GM23338 (cell line): ENCODE data around the gene S100A12. TPM values are rescaled to one million over a fixed set of nuclear protein-coding genes. Genes with fewer than 3 reads are reported as not detected.

ENCODE experiments used
- ATAC-seq: fragments of 200-7000 bp; cut with Tn5 transposase; 3 replicates; pipeline ENCODE4 v1.9.1; 2020
- DNase-seq: peaks from one replicate; pipeline ENCODE4 v3.0.0-alpha.2; 2015; ENCODE audit warnings: low spot score
- H2AFZ ChIP-seq: fragments of 200-600 bp; sonication (generic); 2 replicates; pipeline ENCODE4 v1.8.0; 2016; ENCODE audit warnings: antibody characterized with exemption, mild to moderate bottlenecking, moderate library complexity
- H3F3A ChIP-seq: fragments of 200-600 bp; sonication (generic); replicated peaks from 2 replicates; pipeline ENCODE4 v1.8.0; 2017; ENCODE audit warnings: antibody characterized with exemption, mixed run types, low read depth
- H3K27ac ChIP-seq: fragments of 200-600 bp; sonication (generic); 2 replicates; pipeline ENCODE4 v1.6.1; 2016; ENCODE audit warnings: low read depth
- H3K27me3 ChIP-seq: fragments of 200-600 bp; sonication (generic); 2 replicates; pipeline ENCODE4 v1.8.0; 2016; ENCODE audit warnings: mild to moderate bottlenecking, mixed run types, moderate library complexity; ENCODE audit not compliant: insufficient read depth
- H3K36me3 ChIP-seq: fragments of 200-600 bp; sonication (generic); 2 replicates; pipeline ENCODE4 v1.8.0; 2016; ENCODE audit warnings: mild to moderate bottlenecking; ENCODE audit not compliant: insufficient read depth
- H3K4me1 ChIP-seq: fragments of 200-600 bp; sonication (generic); 2 replicates; pipeline ENCODE4 v1.8.0; 2016; ENCODE audit warnings: mild to moderate bottlenecking, moderate library complexity; ENCODE audit not compliant: insufficient read depth
- H3K4me2 ChIP-seq: fragments of 200-600 bp; sonication (generic); 2 replicates; pipeline ENCODE4 v1.7.1; 2017; ENCODE audit warnings: mixed run types
- H3K4me3 ChIP-seq: fragments of 200-600 bp; sonication (generic); 2 replicates; pipeline ENCODE4 v1.6.1; 2016; ENCODE audit warnings: mixed run types
- H3K79me2 ChIP-seq: fragments of 200-600 bp; sonication (generic); replicated peaks from 2 replicates; pipeline ENCODE4 v1.8.0; 2017; ENCODE audit warnings: mild to moderate bottlenecking; ENCODE audit not compliant: insufficient read depth
- H3K9me2 ChIP-seq: fragments of 200-600 bp; sonication (generic); 2 replicates; pipeline ENCODE4 v1.8.0; 2017; ENCODE audit not compliant: insufficient read depth
- H4K20me1 ChIP-seq: fragments of 200-600 bp; sonication (generic); replicated peaks from 2 replicates; pipeline ENCODE4 v1.8.0; 2017; ENCODE audit warnings: mild to moderate bottlenecking; ENCODE audit not compliant: insufficient read depth
- H3K27ac Mint-ChIP-seq: 2 replicates; pipeline ENCODE4 v1.8.0; 2020; ENCODE audit warnings: inconsistent platforms, mild to moderate bottlenecking, moderate library complexity, mixed read lengths
- H3K27me3 Mint-ChIP-seq: 3 replicates; pipeline ENCODE4 v1.8.0; 2022; ENCODE audit warnings: low read depth, mild to moderate bottlenecking, moderate library complexity, mixed read lengths, inconsistent platforms; ENCODE audit not compliant: insufficient read depth, poor library complexity
- H3K36me3 Mint-ChIP-seq: 3 replicates; pipeline ENCODE4 v1.8.0; 2021; ENCODE audit warnings: low read depth, mild to moderate bottlenecking, inconsistent platforms, moderate library complexity, mixed read lengths
- H3K4me1 Mint-ChIP-seq: 3 replicates; pipeline ENCODE4 v1.8.0; 2020; ENCODE audit warnings: mild to moderate bottlenecking, inconsistent platforms, mixed read lengths
- H3K4me3 Mint-ChIP-seq: 3 replicates; pipeline ENCODE4 v1.8.0; 2021; ENCODE audit warnings: moderate library complexity, mild to moderate bottlenecking, inconsistent platforms, mixed read lengths
- H3K9me3 Mint-ChIP-seq: 3 replicates; pipeline ENCODE4 v1.8.0; 2020; ENCODE audit warnings: moderate library complexity, mild to moderate bottlenecking, inconsistent platforms, mixed read lengths
- CTCF ChIP-seq, 2 experiments: fragments of 200-600 bp in 1 of 2; sonication (generic) in 1 of 2; conservative IDR thresholded peaks; 2 replicates each; pipeline versions ENCODE4 v1.5.1 to v1.6.1; 2016 to 2017; ENCODE audit warnings: antibody characterized with exemption in 2 of 2, low read depth in 2 of 2, mild to moderate bottlenecking in 2 of 2, moderate library complexity in 1 of 2
- EZH2phosphoT487 ChIP-seq: fragments of 200-600 bp; sonication (generic); IDR thresholded peaks from one replicate; pipeline ENCODE4 v1.8.1; 2018; ENCODE audit warnings: antibody characterized with exemption; ENCODE audit not compliant: unreplicated experiment
- JUNB ChIP-seq: IDR thresholded peaks from one replicate; pipeline ENCODE4 v1.6.1; 2016; ENCODE audit warnings: antibody characterized with exemption; ENCODE audit not compliant: unreplicated experiment
- REST ChIP-seq: IDR thresholded peaks from one replicate; pipeline ENCODE4 v1.6.1; 2018; ENCODE audit warnings: antibody characterized with exemption; ENCODE audit not compliant: unreplicated experiment
- STAT1 ChIP-seq: IDR thresholded peaks from one replicate; pipeline ENCODE4 v1.6.1; 2016; ENCODE audit warnings: antibody characterized with exemption; ENCODE audit not compliant: unreplicated experiment
- ZNF114 ChIP-seq: fragments of 250-450 bp; sonication (Bioruptor Pico); IDR thresholded peaks from 2 replicates; pipeline ENCODE4 v1.5.0; 2020; ENCODE audit warnings: mild to moderate bottlenecking, moderate library complexity
- ZNF331 ChIP-seq: fragments of 250-450 bp; sonication (Bioruptor Pico); IDR thresholded peaks from 2 replicates; pipeline ENCODE4 v1.5.0; 2020; ENCODE audit warnings: low read depth, mild to moderate bottlenecking, moderate library complexity
- polyA plus RNA-seq: library from polyadenylated mRNA; unstranded; fragments of >200 nt; fragmentation: Nextera tagmentation; extraction: Ambion mirVana; gene quantifications from 2 replicates; pipeline ENCODE4 v1.2.1, GENCODE V29; 2016
- total RNA-seq: library from RNA; depleted of rRNA; stranded (reverse); fragments of >200 nt; shearing (Covaris generic); gene quantifications from 2 replicates; pipeline ENCODE4 v1.2.3, GENCODE V29; 2014

Gene S100A12
- total and polyA plus RNA-seq, 2 experiments from 2014 or later = not detected

DNA sequence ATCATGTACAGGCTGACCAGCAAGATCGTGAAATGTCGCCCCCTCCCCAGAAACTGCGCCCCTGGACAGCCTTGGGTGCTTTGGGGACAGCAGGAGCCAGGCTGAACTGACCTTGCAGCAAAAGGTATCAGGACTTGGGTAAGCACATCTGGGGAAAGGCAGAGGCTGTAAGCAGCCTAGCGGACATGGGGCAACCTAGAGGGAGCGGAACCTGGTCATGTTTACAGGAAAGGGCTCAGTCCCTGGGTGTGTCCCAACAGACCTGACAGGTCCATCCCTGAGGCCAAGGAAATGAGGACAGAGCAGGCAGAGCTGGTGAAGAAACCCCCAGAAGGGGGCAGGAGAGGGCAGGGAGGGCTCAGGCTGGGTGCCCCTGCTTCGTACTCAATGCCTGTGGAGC lies 18.5 kb upstream of the S100A12 start:
- no peak overlapping the region for H2AFZ ChIP-seq
- H3K36me3 ChIP-seq = no peaks in the 10 kb centered on the region
- H3K9me3 Mint-ChIP-seq = no peaks in the 10 kb centered on the region
- no peak overlapping the region for H3K27ac Mint-ChIP-seq
- H3K4me3 Mint-ChIP-seq = no peak overlapping the region
- no peaks in the 10 kb centered on the region for H3K79me2 ChIP-seq
- no peaks in the 10 kb centered on the region for H3K4me1 ChIP-seq
- H3K27ac ChIP-seq = no peak overlapping the region
- no peaks in the 10 kb centered on the region for H3F3A ChIP-seq
- H3K4me2 ChIP-seq = no peak overlapping the region
- H3K27me3 ChIP-seq = no peaks in the 10 kb centered on the region
- peaks cover 2% of the 10 kb centered on the region for H3K27me3 Mint-ChIP-seq
- H3K4me3 ChIP-seq = no peak overlapping the region
- ATAC-seq (peak; percentile 96), DNase-seq (peak; percentile 54)
- H4K20me1 ChIP-seq = no peaks in the 10 kb centered on the region
- H3K4me1 Mint-ChIP-seq = peaks cover 2% of the 10 kb centered on the region; the same call in 1 of the 3 replicates
- no peaks in the 10 kb centered on the region for H3K36me3 Mint-ChIP-seq
- TF ChIP-seq EZH2phosphoT487 = no peak
- peak; percentile 42 to 68; a peak in 3 of 4 replicates for TF ChIP-seq CTCF (conservative IDR thresholded peaks at IDR 0.05; ENCODE audit: low read depth in 2 of 2)
- H3K9me2 ChIP-seq = no peaks in the 10 kb centered on the region

DNA sequence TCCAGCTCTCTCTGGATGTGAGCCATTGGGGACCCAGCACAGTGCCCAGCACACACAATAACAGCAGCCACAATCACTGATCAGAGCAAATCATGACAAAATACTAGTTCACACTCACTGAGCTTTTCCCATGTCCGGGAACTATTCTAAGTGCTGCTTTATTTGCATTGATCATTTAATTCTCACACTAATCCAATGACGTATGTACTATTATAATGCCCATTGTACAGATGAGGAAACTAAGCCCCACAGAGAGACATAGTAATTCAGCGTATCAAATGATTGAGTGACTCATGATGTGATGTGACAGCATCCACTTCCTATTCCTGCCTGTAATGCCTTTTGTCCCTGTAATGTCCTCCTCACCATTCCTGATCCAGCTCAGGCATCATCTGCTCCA lies 17.4 kb upstream of the S100A12 start:
- no peak overlapping the region for H3K27ac Mint-ChIP-seq
- Histone ChIP-seq H3K36me3 (no peaks in the 10 kb centered on the region), H3F3A (no peaks in the 10 kb centered on the region), H4K20me1 (no peaks in the 10 kb centered on the region), H3K27me3 (no peaks in the 10 kb centered on the region), H3K9me2 (no peaks in the 10 kb centered on the region), H2AFZ (no peak overlapping the region), H3K4me2 (no peak overlapping the region), H3K4me1 (no peaks in the 10 kb centered on the region), H3K4me3 (no peak overlapping the region), H3K79me2 (no peaks in the 10 kb centered on the region), H3K27ac (no peak overlapping the region)
- peaks cover 2% of the 10 kb centered on the region; the same call in 1 of the 3 replicates for H3K4me1 Mint-ChIP-seq
- H3K27me3 Mint-ChIP-seq = peaks cover 2% of the 10 kb centered on the region
- no peaks in the 10 kb centered on the region for H3K9me3 Mint-ChIP-seq
- ATAC-seq (no peak), DNase-seq (no peak)
- no peaks in the 10 kb centered on the region for H3K36me3 Mint-ChIP-seq
- no peak overlapping the region for H3K4me3 Mint-ChIP-seq
- TF ChIP-seq ZNF331 (CRISPR knock-in tag) (no peak), REST (no peak), EZH2phosphoT487 (no peak), CTCF (conservative IDR thresholded peaks at IDR 0.05; ENCODE audit: low read depth in 2 of 2) (no peak), STAT1 (no peak), JUNB (no peak), ZNF114 (CRISPR knock-in tag) (no peak)
